ENCODE data around the gene NOL4L. TPM values are rescaled to one million over a fixed set of nuclear protein-coding genes. Genes with fewer than 3 reads are reported as not detected.

Gene NOL4L
- total RNA-seq, 1 donor from 2014 or later = 15.4 TPM

- peak; percentile 80 for DNase-seq (ENCODE audit: low read depth)
Observed at GRCh38 chr20:32484958-32485769, 100.0 kb downstream of the NOL4L start.

DNA sequence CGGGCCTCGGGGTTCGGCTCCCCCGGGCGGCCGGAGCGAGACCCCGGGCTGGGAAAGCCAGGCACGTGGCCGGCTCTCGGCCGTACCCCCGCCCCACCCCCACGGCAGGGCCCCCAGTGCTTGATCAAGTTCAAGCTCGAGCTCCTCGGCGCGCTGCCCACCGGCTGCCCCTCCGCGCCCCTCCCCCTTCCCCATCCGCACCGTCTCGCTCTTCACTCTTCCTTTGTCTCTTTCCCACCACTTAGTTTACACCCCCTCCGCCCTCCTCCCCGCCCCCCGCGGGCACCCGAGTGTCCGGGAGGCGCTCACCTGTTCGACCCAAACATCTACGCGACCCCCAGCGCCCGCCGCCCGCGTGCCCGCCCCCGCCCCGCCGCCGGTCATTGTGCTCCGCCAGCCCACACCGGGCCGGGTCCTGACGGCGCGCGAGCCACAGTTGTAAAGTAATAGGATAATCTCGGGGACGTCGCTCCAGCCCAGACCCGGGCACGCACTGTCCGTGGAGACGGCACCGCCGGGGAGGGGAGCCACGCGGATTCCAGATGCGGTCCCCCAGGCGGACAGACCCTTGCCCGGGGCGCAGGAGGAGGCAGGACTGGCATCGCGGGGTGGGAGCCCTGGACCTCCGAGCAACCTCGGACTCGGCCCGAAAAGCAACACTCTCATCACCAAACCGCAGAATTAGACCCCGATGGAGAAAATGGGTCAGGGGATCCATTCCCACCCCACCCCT is 100.7 kb downstream of the NOL4L start:
- no peak for DNase-seq (ENCODE audit: low read depth)

DNA sequence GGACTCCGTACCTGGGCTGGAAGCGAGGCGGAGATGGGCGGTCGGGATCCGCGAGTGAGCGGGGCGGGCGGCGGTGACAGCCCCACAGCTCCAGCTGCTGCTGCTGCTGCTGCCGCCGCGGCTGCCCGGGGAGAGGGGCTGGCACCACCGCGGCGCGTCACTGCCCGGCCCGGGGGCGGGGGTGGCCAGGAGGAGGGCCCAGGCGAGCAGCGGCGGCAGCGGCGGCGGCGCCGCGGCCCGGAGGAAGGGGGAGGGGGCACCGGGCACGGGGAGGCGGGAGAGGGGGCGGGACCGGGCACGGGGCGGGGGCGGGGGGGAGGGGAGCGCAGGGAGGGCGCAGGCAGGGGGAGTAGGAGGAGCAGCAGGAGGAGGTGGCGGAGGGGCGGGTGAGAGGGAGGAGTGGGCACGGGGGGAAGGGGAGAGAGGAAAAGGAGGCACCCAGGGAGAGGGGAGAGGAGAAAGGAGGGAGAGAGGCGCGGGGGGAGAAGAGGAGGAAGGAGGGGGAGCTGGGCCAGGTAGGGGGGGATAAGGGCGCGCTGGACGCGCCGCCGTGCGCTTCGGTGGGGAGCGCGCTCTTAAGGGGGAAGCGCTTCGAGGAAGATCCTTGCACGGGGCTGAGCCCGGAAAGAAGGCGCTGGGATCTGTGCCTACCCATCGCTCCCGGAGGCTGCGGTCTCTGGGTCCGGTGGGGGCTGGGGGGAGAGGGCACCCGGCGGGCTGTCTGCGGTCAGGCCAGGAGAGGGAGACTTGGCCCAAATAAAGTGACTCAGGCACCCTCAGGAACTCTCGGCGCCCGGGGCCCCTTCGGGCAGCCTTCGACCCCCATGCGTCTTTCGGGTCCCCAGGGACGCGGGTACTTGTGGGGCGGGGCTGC is 101.5 kb downstream of the NOL4L start:
- peak; percentile 59 for DNase-seq (ENCODE audit: low read depth)

DNA sequence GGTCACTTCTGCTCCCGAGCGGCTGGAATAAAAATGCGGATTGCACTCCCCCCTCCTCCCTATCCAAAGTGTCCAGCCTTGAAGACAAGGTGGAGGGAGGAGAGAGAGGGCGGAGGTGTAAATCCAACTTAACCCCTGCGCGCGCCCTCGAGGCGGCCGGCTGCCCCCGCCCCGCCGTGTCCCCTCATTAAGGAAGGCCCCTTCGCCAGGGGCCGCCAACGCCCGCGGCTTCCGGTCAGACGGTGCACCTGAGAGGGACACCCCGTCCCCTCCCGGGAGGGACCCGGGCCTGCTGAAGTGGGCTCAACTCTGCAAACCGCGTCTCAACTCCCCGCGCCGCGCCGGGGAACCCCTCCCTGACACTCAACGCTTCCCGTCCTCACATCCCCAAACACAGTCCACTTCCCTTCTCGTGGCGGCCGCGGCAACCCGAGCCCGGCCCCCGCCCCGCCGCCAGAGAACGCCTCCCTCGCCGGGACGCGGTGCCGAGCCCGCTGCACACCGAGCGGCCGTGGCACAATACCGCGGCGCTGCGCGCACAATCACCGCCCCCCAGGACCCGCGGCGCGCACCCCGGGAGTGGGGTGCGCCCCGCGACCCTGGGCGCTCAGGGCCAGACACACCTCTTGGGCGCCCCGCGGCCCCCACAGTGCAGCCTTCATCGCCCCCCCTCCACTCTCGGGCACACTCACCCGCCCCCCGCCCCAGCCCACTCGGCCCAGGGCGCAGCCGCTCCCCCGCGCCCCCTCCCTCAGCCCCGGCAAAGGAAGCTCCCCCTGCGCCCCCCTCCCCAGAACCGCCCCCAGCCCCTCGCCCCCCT is 102.5 kb downstream of the NOL4L start:
- DNase-seq (ENCODE audit: low read depth) = no peak

DNA sequence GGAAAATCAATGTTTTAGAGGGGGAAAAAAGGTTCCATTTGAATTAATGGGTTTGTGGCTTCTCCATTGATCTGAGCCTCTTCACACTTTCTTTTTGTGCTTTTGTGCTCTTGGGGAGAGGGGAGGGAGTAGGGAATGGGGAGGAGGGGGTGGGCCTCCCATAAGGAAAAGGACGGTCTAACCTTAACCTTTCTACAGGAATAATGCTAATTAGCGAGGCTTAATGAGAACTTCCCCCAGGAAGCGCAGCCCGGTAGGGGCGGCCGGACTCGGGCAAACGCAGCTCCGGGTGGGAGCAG is 103.0 kb downstream of the NOL4L start:
- no peak for DNase-seq (ENCODE audit: low read depth)

DNA sequence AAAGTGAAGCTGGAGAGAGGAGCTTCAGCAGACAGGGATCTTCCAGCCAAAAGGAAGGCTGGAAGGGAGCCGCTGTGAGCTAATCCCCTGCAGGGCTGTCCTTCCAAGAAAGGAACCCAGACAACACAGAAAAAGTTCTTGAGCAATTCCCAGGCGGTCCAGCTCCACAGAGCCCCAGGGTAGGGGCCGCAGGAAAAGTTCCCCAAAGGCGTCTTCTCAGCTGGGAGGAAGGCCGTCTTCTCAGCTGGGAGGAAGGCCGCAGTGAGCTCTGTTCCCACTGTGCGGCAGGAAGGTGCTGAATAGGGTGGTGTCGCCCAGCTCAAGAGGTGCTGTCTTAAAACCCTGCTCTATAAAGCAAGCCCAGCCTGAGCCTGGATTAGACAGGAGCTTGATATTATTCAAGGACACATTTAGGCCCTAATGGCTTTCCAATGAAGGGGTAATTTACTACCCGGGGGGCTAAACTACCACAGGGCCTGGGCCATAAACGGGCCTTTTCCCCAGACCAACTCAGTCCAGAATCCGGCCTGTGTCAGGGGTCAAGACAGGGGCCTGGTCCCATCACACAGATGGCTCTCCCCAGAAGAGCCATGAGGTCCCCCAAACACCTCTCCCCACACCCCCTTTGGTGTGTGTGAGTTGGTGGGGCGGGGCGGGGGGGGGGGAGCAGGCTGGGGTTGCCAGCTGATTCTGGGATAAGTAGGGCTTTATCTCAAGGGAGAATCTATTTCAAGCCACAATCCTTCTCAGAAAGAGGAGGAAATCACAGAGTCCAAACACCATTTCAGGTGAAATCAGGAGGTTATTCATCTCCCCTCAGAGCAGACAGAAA is 103.6 kb downstream of the NOL4L start:
- DNase-seq (ENCODE audit: low read depth) = no peak

DNA sequence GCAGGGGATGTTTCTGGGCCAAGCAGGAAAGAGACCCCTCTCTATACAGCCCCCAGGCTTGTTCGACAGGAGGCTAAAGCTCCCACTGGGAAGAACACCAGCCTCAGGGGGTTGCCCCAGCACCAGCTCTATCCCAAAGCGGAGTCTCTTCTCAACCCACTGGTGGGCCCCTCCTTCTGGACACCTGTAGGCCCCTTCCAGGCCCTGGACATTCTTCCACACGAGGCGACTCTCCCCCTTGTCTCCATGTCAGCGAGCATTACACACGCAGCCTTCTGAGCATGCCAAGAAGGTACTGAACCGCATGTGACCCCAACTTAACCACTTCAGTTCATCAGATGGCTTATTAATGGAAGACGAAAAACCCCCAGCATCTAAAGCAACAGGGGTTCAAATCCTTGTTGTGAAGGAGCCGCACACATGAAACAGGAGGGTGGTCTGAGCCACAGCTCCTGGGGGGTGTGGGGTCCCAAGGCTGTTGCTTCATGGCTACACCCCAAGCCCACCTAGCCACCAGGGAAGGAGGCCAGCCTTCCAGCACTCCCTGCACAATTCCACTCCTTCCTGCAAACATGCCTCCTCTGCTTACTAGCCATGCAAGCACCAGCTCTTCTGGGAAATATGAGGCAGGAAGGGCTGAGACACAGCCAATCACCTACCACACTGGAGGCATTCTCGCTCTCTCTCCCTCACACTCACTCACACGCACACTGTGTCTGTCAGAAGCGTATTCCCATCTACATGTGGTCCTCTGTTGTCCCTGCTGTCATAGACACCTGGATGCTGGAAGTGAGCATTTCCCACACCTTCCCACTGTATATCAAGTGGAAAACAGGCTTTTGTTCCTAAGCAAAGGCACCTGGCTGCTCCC is 104.5 kb downstream of the NOL4L start:
- DNase-seq (ENCODE audit: low read depth) = peak; percentile 48

DNA sequence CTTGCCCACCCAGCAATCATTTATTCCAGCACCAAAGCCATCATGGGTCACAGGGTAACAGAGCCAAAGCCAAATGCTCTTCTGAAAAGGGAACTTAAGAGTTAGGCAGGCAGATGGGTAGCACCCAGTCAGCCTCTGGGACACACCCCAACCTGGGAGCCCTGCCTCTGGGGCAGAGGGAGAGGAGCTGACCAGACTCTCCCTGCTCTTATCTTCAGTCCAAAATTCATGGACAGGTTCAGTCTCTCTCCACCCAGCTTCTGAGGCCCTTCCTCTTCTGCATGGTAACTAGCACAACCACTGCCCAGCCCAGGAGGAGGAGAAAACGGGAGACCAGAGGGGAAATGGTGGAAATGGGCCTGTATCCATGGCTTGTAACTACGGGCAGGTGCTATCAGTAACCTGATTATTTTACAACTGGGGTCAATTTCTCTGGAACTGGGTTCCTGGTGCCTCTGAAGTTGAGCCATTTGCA is 105.4 kb downstream of the NOL4L start:
- no peak for DNase-seq (ENCODE audit: low read depth)

GRCh38 chr20:32479012-32479411 is 106.1 kb downstream of the NOL4L start:
- no peak for DNase-seq (ENCODE audit: low read depth)

DNA sequence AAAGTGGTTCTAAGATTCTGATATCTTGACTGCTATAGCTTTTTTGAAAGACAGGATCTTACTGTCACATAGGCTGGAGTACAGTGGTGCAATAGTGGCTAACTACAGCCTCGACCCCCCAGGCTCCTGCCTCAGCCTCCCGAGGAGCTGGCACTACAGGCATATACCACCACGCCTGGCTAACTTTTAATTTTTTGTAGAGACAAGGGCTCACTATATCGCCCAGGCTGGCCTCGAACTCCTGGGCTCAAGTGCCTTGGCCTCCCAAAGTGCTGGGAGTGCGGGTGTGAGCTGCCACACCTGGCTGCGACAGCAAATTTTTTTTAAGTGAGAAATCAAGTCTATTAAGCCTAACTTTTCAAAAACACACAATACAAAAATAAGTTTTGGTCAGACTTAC is 106.6 kb downstream of the NOL4L start:
- no peak for DNase-seq (ENCODE audit: low read depth)

GRCh38 chr20:32477594-32478512 is 107.3 kb downstream of the NOL4L start:
- DNase-seq (ENCODE audit: low read depth) = no peak

DNA sequence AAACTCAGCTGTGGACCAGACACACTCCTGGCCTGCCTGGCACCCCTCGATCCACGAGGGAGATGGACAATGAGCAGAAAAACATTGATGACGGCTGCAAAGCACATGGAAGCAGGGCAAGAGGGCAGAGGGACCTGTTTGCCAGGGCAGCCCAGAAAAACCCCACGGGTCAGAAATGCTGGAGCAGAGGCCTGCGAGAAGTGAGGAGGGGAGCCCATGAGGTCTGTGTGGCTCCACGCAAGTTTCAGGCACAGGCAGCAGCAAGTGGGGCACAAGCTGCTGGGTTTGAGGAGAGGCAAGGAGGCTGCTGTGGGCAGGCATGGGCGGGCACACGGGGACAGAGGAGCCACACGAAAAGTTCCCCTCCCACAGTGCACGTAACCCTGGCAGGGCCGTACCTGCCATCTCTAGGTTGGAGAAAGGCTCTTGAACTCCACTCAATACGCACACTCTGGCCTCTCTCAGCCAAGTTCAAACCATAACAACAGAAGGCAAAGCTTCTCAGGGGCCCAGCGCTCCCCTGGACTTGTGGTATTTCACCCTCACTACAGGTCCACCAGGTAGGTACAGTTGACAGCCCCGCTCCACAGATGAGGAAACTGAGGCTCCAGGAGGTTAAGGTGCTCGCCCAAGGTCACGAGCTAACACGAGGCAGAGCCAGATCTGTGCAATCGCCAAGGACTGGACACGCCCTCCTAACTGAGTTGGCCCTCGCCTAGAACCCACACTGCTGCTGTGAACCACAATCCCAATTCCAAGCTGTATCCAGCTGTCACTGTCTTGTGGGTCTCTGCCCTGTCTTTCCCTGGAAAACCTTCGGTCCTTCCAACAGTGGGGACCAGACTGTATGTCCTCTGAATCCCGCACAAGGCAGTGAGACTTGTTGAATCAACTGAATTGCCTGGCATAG is 108.2 kb downstream of the NOL4L start:
- DNase-seq (ENCODE audit: low read depth) = no peak

DNA sequence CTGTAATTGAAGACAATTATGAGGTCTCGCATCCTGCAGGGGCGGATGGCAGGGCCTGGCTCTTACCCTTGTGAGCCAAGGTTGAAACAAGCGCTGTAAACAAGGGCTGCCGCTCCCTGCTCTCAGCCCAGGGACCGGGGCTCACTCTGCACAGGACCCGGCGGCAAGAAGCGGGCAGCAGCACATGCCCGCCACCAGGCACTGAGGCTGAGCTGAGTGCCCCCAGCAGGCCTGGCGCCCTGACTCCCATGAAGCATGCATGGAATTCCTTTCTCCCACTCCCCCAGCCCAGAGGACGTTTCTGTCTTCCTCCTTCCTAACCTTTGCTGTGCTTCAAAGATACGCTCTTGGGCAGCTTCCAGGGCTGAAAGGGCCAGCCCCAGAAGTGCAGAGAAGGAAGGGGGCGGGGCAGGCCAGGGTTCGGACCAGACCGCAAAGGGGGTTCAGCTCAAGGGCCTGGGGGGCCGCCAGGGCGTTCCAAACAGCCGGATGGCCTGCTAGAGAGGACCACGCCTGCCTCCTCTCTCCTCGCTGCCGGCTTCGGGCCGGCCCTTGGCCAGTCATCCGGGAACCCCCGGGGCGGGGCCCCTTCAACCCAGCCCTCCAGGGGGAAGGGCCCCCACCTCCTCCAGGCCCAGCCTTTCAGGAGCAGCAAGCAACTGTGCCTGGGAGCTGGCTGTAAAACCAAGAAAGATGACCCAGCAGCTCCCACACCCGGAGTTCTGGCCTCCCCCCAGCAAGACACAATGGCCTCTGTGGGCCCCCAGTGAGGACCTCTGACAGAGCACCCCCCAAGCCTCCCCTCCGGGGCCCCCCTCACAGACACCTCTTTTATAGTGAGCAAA is 109.9 kb downstream of the NOL4L start:
- peak; percentile 87 for DNase-seq (ENCODE audit: low read depth)

- DNase-seq (ENCODE audit: low read depth) = no peak
Observed at GRCh38 chr20:32474717-32474966, 110.5 kb downstream of the NOL4L start.

- no peak for DNase-seq (ENCODE audit: low read depth)
Observed at GRCh38 chr20:32474009-32474716, 111.0 kb downstream of the NOL4L start.

All from renal cortical epithelial cell (primary cell).